ENCODE measurements around the gene NTSR2. TPM values are rescaled to one million over a fixed set of nuclear protein-coding genes. Genes with fewer than 3 reads are reported as not detected.

The NTSR2 gene
- total RNA-seq, 1 donor from 2014 or later = not detected

DNA sequence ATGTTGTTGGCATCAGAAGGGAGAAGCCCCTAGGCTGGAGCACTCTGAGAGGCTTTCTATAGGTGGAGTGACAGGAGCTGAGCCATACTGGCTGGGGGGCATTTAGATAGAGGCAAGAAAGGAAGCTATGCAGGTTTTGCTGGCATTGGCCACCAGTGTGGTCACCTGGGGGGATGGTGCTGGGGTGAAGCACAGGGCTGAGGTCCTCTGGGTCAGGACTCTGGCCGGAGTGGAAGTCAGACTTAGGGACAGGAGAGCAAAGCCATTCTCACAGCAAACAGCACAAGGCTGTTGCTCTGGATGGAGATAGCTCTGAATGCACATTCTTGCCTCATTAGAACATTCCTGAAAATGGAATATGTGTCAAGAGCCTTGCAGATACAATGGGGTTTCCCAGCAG is 47.4 kb downstream of the NTSR2 start:
- intact Hi-C loops (cut with DNase I) = no loop called here
- H3K36me3 ChIP-seq = peaks cover 0 to 43% of the 10 kb centered on the region in 2 donors
- no peaks in the 10 kb centered on the region for H3K9me3 ChIP-seq
- H3K27me3 ChIP-seq = no peaks in the 10 kb centered on the region
- no peak for TF ChIP-seq POLR2AphosphoS5 (IDR thresholded peaks at IDR 0.05; ENCODE audit: insufficient read depth in 1 of 2, low read depth in 1 of 2)
- TF ChIP-seq POLR2A (IDR thresholded peaks at IDR 0.05) = no peak
- TF ChIP-seq, protein P1, sequence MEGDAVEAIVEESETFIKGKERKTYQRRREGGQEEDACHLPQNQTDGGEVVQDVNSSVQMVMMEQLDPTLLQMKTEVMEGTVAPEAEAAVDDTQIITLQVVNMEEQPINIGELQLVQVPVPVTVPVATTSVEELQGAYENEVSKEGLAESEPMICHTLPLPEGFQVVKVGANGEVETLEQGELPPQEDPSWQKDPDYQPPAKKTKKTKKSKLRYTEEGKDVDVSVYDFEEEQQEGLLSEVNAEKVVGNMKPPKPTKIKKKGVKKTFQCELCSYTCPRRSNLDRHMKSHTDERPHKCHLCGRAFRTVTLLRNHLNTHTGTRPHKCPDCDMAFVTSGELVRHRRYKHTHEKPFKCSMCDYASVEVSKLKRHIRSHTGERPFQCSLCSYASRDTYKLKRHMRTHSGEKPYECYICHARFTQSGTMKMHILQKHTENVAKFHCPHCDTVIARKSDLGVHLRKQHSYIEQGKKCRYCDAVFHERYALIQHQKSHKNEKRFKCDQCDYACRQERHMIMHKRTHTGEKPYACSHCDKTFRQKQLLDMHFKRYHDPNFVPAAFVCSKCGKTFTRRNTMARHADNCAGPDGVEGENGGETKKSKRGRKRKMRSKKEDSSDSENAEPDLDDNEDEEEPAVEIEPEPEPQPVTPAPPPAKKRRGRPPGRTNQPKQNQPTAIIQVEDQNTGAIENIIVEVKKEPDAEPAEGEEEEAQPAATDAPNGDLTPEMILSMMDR (IDR thresholded peaks at IDR 0.05) = no peak
- no peak overlapping the region for H3K4me3 ChIP-seq
- DNase-seq (ENCODE audit: extremely low spot score in 2 of 2) = no peak
- no peaks in the 10 kb centered on the region for H3K4me1 ChIP-seq
- no peak overlapping the region for H3K27ac ChIP-seq

- H3K36me3 ChIP-seq = peaks cover 0 to 41% of the 10 kb centered on the region in 2 donors
- intact Hi-C loops (cut with DNase I) = no loop called here
- DNase-seq (ENCODE audit: extremely low spot score in 2 of 2) = no peak
- H3K4me1 ChIP-seq = no peaks in the 10 kb centered on the region
- no peak overlapping the region for H3K4me3 ChIP-seq
- H3K27me3 ChIP-seq = no peaks in the 10 kb centered on the region
- no peak overlapping the region for H3K27ac ChIP-seq
- no peaks in the 10 kb centered on the region for H3K9me3 ChIP-seq
- TF ChIP-seq POLR2A (IDR thresholded peaks at IDR 0.05) (no peak), POLR2AphosphoS5 (IDR thresholded peaks at IDR 0.05; ENCODE audit: insufficient read depth in 1 of 2, low read depth in 1 of 2) (no peak)
- TF ChIP-seq, protein P1 (IDR thresholded peaks at IDR 0.05) = no peak
Measured at GRCh38 chr2:11621410-11621809, 48.6 kb downstream of the NTSR2 start.

DNA sequence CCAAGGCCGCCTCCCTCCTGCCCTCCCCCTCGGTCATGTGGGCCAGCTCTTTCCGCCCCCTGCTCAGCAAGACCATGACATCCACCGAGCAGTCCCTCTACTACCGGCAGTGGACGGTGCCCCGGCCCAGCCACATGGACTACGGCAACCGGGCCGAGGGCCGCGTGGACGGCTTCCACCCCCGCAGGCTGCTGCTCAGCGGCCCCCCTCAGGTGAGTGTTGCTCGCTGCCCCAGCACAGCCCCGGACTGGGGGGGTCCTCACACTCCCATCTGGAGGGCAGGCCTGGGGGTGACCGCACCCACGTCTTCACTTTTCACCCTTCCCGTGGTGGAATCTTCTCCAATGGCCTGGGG is 51.3 kb downstream of the NTSR2 start:
- intact Hi-C loops (cut with DNase I) = no loop called here

DNA sequence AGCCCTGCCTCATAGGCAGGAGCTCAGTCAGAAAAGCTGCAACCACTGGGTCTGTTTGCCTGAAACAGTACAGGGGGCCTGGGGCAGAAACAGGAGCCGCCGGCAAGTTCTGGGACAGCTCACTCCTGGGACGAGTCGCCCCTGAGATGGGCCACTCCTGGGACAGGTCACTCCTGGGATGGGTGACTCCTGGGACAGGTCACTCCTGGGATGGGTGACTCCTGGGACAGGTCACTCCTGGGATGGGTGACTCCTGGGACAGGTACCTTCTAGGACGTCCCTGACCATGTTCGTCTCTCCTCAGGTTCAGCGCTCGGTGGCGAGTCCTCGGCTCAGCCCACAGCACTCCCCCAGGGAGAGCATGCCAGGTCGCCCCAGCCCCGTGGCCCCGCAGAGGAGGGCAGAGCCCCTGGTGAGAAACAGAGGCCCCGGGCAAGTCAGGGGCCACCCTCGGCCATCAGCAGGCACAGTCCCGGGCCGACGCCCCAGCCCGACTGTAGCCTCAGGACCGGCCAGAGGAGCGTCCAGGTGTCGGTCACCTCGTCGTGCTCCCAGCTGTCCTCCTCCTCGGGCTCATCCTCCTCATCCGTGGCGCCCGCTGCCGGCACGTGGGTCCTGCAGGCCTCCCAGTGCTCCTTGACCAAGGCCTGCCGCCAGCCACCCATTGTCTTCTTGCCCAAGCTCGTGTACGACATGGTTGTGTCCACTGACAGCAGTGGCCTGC is 51.8 kb downstream of the NTSR2 start:
- TF ChIP-seq POLR2A (IDR thresholded peaks at IDR 0.05) (no peak), POLR2AphosphoS5 (IDR thresholded peaks at IDR 0.05; ENCODE audit: insufficient read depth in 1 of 2, low read depth in 1 of 2) (no peak)
- TF ChIP-seq, protein P1 (IDR thresholded peaks at IDR 0.05) = no peak
- H3K27me3 ChIP-seq = no peaks in the 10 kb centered on the region
- H3K9me3 ChIP-seq = no peaks in the 10 kb centered on the region
- intact Hi-C loops (cut with DNase I) = no loop called here
- H3K4me3 ChIP-seq = no peak overlapping the region
- no peak overlapping the region for H3K27ac ChIP-seq
- H3K36me3 ChIP-seq = peaks cover 0 to 44% of the 10 kb centered on the region in 2 donors
- no peak for DNase-seq (ENCODE audit: extremely low spot score in 2 of 2)
- H3K4me1 ChIP-seq = no peaks in the 10 kb centered on the region

More for the DNA sequence above, 51.3 kb downstream of the NTSR2 start:
- TF ChIP-seq, protein P1 (IDR thresholded peaks at IDR 0.05) = no peak
- TF ChIP-seq POLR2AphosphoS5 (IDR thresholded peaks at IDR 0.05; ENCODE audit: insufficient read depth in 1 of 2, low read depth in 1 of 2) (no peak), POLR2A (IDR thresholded peaks at IDR 0.05) (no peak)
- no peak for DNase-seq (ENCODE audit: extremely low spot score in 2 of 2)
- H3K27me3 ChIP-seq = no peaks in the 10 kb centered on the region
- no peak overlapping the region for H3K4me3 ChIP-seq
- H3K36me3 ChIP-seq = peaks cover 0 to 43% of the 10 kb centered on the region in 2 donors
- H3K4me1 ChIP-seq = no peaks in the 10 kb centered on the region
- H3K27ac ChIP-seq = no peak overlapping the region
- no peaks in the 10 kb centered on the region for H3K9me3 ChIP-seq

- TF ChIP-seq, protein P1 (IDR thresholded peaks at IDR 0.05) = no peak
- TF ChIP-seq POLR2A (IDR thresholded peaks at IDR 0.05) = no peak
- TF ChIP-seq POLR2AphosphoS5 (IDR thresholded peaks at IDR 0.05; ENCODE audit: insufficient read depth in 1 of 2, low read depth in 1 of 2) = no peak
- no peak overlapping the region for H3K4me3 ChIP-seq
- H3K27me3 ChIP-seq = no peaks in the 10 kb centered on the region
- no peak overlapping the region for H3K27ac ChIP-seq
- H3K4me1 ChIP-seq = no peaks in the 10 kb centered on the region
- DNase-seq (ENCODE audit: extremely low spot score in 2 of 2) = no peak
- H3K9me3 ChIP-seq = no peaks in the 10 kb centered on the region
- peaks cover 0 to 47% of the 10 kb centered on the region in 2 donors for H3K36me3 ChIP-seq
- intact Hi-C loops (cut with DNase I) = no loop called here
Measured at GRCh38 chr2:11617527-11617926, 52.5 kb downstream of the NTSR2 start.
